Stimulated activated CD8-positive, alpha-beta memory T cell treated with anti-CD3 and anti-CD28 coated beads, Interleukin-12 subunit alpha, Interleukin-12 subunit beta, amount 100 ng/mL, for 1 hour (primary cell): ENCODE measurements around the gene CACNA1B.
"Not testable (repeated sequence)": the region's sequence is repeated elsewhere in the genome, so short reads cannot be mapped to it uniquely, and the experiment has no call there.

ENCODE experiments used
- DNase-seq: peaks from one replicate; pipeline ENCODE4 v3.0.0-alpha.2; 2020; ENCODE audit warnings: low read depth

Gene CACNA1B

GRCh38 chr9:137866226-137867141 lies 11.1 kb upstream of the CACNA1B start:
- DNase-seq: no peak

DNA sequence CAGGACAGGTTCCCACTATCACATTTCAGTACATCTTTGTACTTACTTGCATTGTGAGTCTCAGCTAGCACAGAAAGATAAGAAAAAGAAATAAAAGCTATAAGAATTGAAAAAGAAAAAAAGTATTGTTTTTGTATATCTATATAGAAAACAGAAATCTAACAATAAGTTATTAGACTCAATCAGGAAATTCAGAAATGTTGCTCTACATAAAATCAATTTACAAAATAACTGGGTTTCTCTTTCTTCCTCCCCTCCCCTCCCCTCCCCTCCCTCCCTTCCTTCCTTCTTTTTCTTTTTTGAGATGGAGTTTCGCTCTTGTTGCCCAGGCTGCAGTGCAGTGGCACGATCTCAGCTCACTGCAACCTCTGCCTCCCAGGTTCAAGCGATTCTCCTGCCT lies 7.2 kb upstream of the CACNA1B start:
- DNase-seq: no peak

DNA sequence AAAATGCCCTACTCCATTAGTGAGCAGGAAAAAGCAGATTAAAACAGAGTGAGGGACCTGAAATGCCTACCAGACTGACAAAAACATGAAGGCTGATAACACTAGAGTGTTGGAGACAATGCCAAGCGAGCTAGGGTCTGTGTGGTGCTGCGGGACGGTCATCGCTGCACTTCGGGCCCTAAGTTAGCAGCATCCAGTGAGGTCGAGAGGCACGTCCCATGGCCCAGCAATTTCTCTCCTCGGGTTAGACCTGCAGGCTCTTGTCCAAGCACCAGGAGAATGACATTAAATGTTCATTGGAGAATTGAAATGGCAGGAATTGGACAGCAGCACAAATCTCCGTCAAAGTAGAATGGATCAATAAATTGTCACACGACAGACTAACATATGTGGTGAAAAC lies 5.3 kb upstream of the CACNA1B start:
- DNase-seq: no peak

- DNase-seq: no peak
These were observed 4.2 kb upstream of the CACNA1B start for GRCh38 chr9:137873408-137873807.

- DNase-seq: no peak
These were observed 3.7 kb upstream of the CACNA1B start for GRCh38 chr9:137873858-137874362.

- DNase-seq: no peak
These were observed 2.2 kb upstream of the CACNA1B start for GRCh38 chr9:137875354-137875753.

- no peak for DNase-seq
These were observed 1.7 kb upstream of the CACNA1B start for GRCh38 chr9:137875846-137876245.

GRCh38 chr9:137876269-137876668 lies 1.3 kb upstream of the CACNA1B start:
- DNase-seq: no peak

DNA sequence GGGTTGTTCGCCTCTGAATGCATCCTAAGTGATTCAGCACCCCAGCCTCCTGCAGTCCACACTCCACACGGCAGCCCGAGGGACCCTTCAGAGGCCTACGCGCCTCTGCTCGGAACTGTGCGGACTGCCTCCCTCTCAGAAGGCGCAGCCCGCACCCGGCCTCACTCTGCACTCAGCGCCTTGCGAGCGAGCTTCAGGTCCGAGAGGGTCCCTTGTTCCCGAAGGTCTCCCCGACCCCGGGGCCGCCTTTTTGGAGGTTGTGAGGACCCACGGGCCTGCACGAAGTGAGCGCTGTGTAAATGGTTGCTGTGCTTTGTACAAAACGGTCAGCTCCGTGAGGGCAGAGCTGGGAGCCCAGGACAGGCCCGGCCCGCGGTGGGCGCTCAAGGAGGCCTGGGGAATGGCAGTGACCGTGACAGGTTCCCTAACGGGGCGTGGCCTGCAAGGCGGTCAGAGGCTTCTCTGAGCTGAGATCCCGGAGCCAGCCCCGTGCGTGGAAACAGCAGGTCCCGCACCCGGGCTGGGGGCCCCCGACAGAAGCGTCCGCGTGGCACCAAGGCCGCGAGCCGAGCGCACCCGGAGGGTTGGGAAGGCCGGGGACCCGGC lies 698 bp upstream of the CACNA1B start:
- DNase-seq: no peak

DNA sequence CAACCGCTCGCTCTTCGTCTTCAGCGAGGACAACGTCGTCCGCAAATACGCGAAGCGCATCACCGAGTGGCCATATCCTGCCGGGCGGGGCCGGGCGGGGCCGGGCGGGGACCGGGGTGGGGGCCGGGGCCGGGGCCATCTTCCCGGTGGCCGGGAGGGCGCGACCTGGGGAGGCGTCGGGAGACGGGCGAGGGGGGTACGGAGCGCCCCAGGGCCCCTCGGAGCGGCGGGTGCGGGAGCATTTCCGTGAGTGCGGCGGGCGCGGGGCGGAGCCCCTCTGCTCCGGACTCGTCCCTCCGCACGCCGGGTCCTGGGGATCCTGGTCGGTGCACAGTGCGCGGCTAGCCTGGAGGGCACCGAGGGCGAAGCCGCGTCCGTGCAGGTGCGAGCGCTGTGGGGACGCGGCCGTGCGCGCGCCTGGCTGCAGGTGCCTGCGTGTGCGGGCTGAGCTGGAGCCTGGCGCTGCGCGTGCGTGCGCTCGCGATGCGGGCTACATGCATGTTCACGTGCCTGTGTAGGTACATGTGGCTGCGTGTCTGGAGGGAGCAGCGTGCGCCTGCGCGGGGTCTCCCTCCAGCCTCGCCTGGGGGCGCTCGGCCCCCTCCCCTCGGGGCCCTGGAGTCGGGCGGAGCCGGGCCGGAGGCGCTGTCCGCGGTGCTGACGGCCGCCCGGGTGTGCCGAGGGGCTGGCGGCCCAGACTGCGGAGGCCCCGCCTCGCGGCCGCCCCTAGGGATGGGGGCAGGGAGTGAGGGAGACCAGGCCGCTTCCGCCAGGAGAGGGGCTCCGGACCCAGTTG lies 762 bp downstream of the CACNA1B start:
- no peak for DNase-seq

DNA sequence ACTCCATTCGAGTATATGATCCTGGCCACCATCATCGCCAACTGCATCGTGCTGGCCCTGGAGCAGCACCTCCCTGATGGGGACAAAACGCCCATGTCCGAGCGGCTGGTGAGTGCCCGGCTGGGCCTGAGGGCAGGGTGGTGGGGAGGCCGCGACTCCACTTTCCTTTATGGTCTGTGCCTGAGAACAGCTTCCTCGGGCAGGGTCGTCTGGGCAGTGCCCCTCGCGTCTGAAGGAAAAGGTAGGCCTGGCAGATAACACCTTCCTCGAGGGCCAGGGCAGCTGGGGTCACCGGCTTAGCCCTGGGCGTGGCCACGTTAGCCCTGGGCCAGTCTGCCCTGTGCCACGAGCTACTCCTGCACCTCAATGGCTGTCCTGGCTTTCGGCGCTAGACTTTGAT lies 1.5 kb downstream of the CACNA1B start:
- no peak for DNase-seq

DNA sequence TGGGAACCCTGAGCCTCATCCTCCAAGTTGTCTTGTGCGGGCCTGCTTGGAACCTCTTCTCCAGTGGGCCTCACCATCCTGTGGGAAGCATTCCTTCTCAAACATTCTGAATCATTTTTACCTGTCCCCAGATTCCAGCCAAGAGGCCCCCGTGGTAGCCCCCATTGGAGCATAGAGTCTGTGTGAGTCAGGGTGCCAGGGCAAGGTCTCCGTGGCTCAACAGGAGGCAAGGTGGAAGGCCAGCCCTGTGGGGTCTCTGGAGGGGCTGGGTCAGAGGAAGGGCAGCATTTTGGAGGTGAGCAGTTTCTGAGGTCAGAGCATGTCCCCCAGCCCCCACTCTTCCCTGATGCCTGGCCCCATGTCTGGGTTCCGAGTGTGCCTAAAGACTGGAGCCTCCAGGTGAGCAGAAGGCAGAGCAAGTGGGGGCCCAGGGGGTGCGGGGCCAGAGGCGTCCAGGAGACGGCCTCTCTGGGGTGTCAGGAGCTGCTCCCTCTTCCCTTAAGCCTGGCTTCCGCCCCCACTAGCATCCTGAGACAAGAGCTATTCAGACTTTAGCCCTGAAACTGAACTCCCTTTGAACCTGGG lies 2.1 kb downstream of the CACNA1B start:
- DNase-seq: no peak

- DNase-seq: no peak
These were observed 2.8 kb downstream of the CACNA1B start for GRCh38 chr9:137880160-137880975.

DNA sequence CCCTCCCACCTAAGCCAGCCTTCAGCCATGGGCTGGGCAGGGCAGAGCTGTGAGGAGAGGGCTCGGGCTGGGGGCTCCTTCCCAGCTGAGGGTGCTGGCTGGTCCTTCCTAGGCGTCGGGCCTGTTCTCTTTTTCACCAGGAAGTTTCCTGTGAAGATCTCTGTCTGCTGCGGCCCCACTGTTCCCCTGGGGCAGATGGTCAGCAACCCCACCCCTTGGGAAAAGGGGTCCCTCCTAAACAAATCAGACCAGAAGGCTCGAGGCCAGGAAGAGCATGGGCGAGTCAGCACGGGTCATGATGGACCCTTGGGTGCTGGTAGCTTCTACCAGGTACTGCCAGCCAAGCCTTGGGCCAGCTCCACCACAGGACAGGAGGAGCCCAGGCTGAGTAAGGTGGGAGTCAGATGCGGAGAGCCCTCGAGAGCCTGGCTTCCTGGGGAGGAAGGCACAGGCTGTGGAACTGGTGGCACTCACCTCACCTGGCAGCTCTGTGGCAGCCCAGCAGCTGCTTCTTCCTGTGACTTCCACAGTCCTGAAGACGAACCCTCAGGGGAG lies 3.5 kb downstream of the CACNA1B start:
- DNase-seq: no peak

DNA sequence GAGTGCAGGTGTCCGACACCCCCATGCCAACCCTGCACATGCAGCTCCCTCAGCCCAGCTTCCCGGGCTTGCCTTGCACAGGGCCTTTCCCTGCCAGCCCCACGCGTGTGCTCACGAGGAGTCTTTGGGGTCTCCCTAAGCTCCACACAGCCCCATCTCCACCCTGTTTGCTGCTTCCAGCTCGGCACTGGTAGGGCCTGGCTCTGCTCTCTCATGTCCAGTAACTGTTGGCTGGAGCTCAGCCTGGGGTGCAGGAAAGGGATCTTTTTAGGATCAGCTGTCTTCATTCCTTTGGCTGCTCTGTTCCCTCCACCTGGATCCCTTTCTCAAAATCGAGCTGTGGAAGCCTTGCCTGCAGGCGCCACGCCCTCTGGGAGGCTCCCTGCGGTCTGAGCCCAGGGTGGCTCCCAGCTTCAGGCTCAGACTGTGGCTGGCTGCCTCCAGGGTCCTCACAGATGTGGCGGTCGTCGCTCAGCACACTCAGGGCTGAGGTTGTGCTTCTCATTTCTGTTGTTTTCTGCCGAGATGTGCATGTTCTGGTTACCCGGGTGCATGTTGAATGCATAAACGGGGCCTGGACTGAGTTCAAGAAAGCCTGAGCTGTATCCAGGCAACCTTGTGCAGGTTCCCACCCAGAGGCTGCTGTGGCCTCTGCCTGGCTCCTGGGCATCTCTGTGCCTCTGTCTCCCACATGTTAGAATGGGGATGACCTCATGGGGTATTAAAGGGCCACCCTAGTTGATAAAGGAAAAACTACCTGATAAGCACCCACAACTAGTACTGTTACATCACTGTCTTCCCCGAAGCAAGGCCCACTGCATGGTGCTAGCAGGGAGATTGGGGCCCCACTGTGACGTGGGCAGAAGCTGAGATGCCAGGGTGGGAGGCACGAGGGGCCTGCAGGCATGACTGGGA lies 4.3 kb downstream of the CACNA1B start:
- no peak for DNase-seq

DNA sequence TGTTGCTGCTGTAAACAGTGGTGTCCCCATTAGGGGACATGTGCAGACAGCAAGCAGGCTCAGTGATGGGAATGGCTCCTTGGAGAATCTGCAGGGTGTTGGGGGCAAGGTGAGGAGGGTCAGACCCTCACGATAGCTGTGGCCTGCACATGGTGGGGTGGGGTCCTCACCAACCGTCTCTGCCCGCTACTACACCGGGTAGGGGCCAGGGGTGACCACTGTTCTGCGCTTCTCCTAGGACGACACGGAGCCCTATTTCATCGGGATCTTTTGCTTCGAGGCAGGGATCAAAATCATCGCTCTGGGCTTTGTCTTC lies 4.9 kb downstream of the CACNA1B start:
- DNase-seq: no peak

- DNase-seq: not testable (repeated sequence)
These were observed 6.4 kb downstream of the CACNA1B start for GRCh38 chr9:137883977-137884376.

DNA sequence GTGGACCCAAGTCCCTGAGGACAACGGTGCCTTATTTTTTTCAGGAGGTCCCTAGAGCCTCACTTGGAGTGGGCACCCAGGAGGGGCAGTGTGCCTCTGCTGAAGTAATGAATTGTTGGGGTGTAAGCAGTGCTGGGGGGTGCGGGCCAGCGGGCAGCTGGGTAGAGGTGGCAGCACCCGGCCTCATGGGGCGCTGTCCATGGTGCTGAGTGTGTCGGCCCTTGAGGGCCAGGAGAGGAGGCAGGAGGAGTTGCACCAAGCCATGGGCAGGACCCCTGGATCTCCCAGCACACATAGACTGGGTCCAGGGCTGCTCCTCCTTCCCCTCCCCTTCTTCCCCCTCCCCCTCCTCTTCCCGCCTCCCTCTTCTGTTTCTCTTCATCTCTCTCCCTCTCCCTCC lies 7.0 kb downstream of the CACNA1B start:
- not testable (repeated sequence) for DNase-seq

GRCh38 chr9:137885121-137885520 lies 7.5 kb downstream of the CACNA1B start:
- DNase-seq: not testable (repeated sequence)

GRCh38 chr9:137888621-137889020 lies 11.0 kb downstream of the CACNA1B start:
- not testable (repeated sequence) for DNase-seq
